MCF 10A (cell line): Measurements from ENCODE around the gene SUGP2. TPM values are rescaled to one million over a fixed set of nuclear protein-coding genes. Genes with fewer than 3 reads are reported as not detected.

Experiments used
- BruUV-seq: library from RNA; stranded (reverse); fragments of 400-500 nt; replicated peaks from 2 replicates; lab custom pipeline; 2021; lab: Mats Ljungman, UMichigan
- CTCF ChIA-PET: fragments of 300-600 bp; sonication (Branson Sonifier 250); formaldehyde crosslinking; extraction: SDS; loops from one replicate; lab custom pipeline; 2021; ENCODE audit warnings: antibody characterized with exemption, inconsistent platforms; lab: Yijun Ruan, JAX
- POLR2A ChIA-PET: fragments of 300-600, 350-650 bp; sonication (Branson Sonifier 250); formaldehyde crosslinking; extraction: SDS; loops from one replicate; lab custom pipeline; 2020; ENCODE audit warnings: antibody characterized with exemption, inconsistent platforms; lab: Yijun Ruan, JAX
- DNase-seq: peaks from one replicate; pipeline ENCODE4 v3.0.0-alpha.2; 2018; ENCODE audit not compliant: unreplicated experiment
- H3K27ac Mint-ChIP-seq: one replicate; pipeline ENCODE4 v1.8.0; 2022; ENCODE audit warnings: mild to moderate bottlenecking, low read depth, mixed read lengths; ENCODE audit not compliant: unreplicated experiment
- H3K27me3 Mint-ChIP-seq: one replicate; pipeline ENCODE4 v1.8.0; 2022; ENCODE audit warnings: mixed read lengths; ENCODE audit not compliant: insufficient read depth, unreplicated experiment
- H3K36me3 Mint-ChIP-seq: one replicate; pipeline ENCODE4 v1.8.0; 2022; ENCODE audit warnings: mild to moderate bottlenecking, moderate library complexity, mixed read lengths; ENCODE audit not compliant: insufficient read depth, unreplicated experiment
- H3K4me1 Mint-ChIP-seq: one replicate; pipeline ENCODE4 v1.8.0; 2022; ENCODE audit warnings: mixed read lengths; ENCODE audit not compliant: insufficient read depth, unreplicated experiment
- H3K4me3 Mint-ChIP-seq: one replicate; pipeline ENCODE4 v1.8.0; 2022; ENCODE audit warnings: mild to moderate bottlenecking, moderate library complexity, mixed read lengths; ENCODE audit not compliant: unreplicated experiment
- H3K9me3 Mint-ChIP-seq: one replicate; pipeline ENCODE4 v1.8.0; 2022; ENCODE audit warnings: mixed read lengths; ENCODE audit not compliant: unreplicated experiment
- intact Hi-C: fragments of 100-400 bp; cut with micrococcal nuclease; formaldehyde crosslinking; loops from 2 replicates; pipeline ENCODE4 v1.14.1; 2022
- total RNA-seq: library from RNA; stranded (reverse); gene quantifications from 2 replicates; pipeline ENCODE4 v1.2.3, GENCODE V29; 2022
- TF ChIP-seq, protein P1 (sequence below): fragments of 200-600 bp; IDR thresholded peaks from one replicate; pipeline ENCODE4 v1.8.0; 2022; ENCODE audit warnings: antibody characterized with exemption, mild to moderate bottlenecking; ENCODE audit not compliant: unreplicated experiment

SUGP2 gene
- total RNA-seq, 1 experiment from 2014 or later = 69.1 TPM

DNA sequence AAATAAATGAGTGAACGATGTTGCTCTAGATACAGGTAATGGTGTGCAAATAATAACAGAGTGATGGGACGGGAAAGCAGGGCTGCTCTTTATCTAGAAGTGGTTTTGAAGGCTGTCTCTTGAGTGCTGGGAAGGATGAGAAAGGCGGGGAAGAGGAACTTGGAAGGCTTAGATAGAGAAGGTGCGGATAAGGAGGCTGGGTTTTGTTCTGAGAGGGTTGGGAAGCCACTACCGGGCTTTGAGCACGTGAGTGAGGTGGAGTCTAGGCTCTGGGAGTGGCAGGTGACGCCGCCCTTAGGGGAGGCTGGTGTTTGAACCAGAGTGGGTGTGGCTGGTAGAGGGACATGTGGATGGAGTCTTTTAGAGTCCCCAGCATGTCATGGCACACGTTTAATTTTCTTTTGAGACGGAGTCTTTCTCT, 897 bp upstream of the SUGP2 start:
- intact Hi-C loops = no loop called here
- Mint-ChIP-seq H3K27me3 (no peaks in the 10 kb centered on the region), H3K36me3 (peaks cover 44% of the 10 kb centered on the region), H3K27ac (peak overlapping the region; percentile 56), H3K4me3 (peak overlapping the region; percentile 78), H3K4me1 (peaks cover 6% of the 10 kb centered on the region), H3K9me3 (no peaks in the 10 kb centered on the region)
- peak; percentile 90 for DNase-seq
- TF ChIP-seq, protein P1, sequence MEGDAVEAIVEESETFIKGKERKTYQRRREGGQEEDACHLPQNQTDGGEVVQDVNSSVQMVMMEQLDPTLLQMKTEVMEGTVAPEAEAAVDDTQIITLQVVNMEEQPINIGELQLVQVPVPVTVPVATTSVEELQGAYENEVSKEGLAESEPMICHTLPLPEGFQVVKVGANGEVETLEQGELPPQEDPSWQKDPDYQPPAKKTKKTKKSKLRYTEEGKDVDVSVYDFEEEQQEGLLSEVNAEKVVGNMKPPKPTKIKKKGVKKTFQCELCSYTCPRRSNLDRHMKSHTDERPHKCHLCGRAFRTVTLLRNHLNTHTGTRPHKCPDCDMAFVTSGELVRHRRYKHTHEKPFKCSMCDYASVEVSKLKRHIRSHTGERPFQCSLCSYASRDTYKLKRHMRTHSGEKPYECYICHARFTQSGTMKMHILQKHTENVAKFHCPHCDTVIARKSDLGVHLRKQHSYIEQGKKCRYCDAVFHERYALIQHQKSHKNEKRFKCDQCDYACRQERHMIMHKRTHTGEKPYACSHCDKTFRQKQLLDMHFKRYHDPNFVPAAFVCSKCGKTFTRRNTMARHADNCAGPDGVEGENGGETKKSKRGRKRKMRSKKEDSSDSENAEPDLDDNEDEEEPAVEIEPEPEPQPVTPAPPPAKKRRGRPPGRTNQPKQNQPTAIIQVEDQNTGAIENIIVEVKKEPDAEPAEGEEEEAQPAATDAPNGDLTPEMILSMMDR = no peak
- ChIA-PET CTCF (interaction anchor here (1.1 kb wide), 1 partner anchor 39 kb away, joined by 4 read pairs; no protein-coding TSS in a partner anchor), POLR2A (no interaction called here)
- BruUV-seq = TSS peak; percentile 59

DNA sequence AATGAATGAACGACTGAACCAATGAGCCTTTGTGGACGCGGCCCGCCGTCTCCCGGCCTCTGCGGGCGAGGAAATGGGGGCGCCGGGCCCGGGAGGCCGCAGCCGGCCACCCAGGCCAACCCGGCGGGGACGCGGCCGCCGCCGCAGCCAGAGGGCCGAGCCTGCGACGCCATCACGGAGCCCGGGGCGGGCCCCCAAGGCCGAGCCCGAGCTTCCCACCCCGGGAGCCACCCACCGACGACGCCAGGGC, 216 bp downstream of the SUGP2 start:
- H3K27ac Mint-ChIP-seq = no peak overlapping the region
- H3K4me3 Mint-ChIP-seq = peak overlapping the region; percentile 78
- BruUV-seq = no TSS peak
- peaks cover 44% of the 10 kb centered on the region for H3K36me3 Mint-ChIP-seq
- intact Hi-C loops = no loop called here
- no peaks in the 10 kb centered on the region for H3K9me3 Mint-ChIP-seq
- no peaks in the 10 kb centered on the region for H3K27me3 Mint-ChIP-seq
- no peak for DNase-seq
- peaks cover 6% of the 10 kb centered on the region for H3K4me1 Mint-ChIP-seq
- POLR2A ChIA-PET = no interaction called here
- TF ChIP-seq, protein P1 = no peak
- CTCF ChIA-PET = interaction anchor here (0.9 kb wide), 1 partner anchor 13 kb away, joined by 3 read pairs; no protein-coding TSS in a partner anchor

DNA sequence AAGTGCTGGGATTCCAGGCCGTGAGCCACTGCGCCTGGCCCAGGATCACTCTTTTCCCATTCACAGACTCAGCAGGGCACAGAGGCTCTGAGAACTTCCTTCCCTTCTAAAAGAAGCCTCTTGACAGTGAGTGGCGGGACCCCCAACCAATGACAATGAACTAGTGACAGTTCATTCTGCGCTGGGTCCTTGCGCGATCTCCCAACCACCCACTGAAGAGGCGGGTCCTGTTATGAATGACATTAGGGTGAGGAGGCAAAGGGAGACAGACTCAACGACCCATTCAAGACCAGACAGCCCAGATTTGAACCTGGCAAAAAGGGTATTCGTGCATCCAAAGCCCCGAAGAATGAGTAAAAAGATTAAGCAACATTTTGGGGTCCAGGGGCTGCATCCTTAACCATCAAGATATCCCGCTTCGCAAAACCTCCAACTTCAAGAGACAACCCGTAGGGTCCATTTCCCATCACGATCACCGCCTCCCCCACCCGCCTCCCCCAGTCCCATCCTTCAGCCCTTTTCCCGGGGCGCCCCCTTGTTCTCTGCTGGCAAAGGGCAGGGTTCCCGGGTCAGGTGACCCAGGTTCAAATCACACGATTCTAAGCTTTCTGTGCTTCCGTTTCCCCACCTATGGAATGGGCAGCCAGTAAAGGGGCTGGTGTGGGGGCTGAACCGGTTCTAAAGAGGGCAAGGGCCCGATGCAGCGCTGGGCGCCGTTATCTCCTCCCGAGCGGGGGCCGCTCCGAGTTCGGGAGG, 719 bp downstream of the SUGP2 start:
- CTCF ChIA-PET = interaction anchor here (0.6 to 0.9 kb wide), 2 partner anchors 12 to 68 kb away, joined by 3 read pairs; no protein-coding TSS in a partner anchor
- BruUV-seq = TSS peak; percentile 40
- H3K36me3 Mint-ChIP-seq = peaks cover 46% of the 10 kb centered on the region
- H3K27me3 Mint-ChIP-seq = no peaks in the 10 kb centered on the region
- TF ChIP-seq, protein P1 = no peak
- H3K9me3 Mint-ChIP-seq = no peaks in the 10 kb centered on the region
- intact Hi-C loops = no loop called here
- peak overlapping the region; percentile 66 for H3K27ac Mint-ChIP-seq
- DNase-seq = peak; percentile 13
- peak overlapping the region; percentile 78 for H3K4me3 Mint-ChIP-seq
- peaks cover 6% of the 10 kb centered on the region for H3K4me1 Mint-ChIP-seq
- POLR2A ChIA-PET = no interaction called here

DNA sequence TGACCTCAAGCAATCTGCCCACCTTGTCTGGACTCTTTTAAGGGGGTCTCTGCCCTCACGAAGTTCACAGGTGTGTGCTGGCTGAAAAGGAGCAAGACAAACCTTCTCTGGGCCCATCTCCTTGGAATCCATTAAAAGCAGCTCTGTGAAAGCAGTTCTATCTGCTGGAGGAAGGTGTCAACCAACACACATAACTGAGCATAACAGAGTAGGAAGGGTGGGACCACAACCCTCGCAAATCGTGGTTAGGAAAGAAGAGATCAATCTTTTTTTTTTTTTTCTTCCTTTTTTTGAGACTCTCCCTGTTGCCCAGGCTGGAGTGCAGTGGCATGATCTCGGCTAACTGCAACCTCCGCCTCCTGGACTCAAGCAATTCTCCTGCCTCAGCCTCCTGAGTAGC, 1.4 kb downstream of the SUGP2 start:
- Mint-ChIP-seq H3K27ac (no peak overlapping the region), H3K36me3 (peaks cover 53% of the 10 kb centered on the region), H3K27me3 (no peaks in the 10 kb centered on the region), H3K4me3 (peak overlapping the region; percentile 78), H3K4me1 (peaks cover 11% of the 10 kb centered on the region), H3K9me3 (no peaks in the 10 kb centered on the region)
- POLR2A ChIA-PET = no interaction called here
- CTCF ChIA-PET = interaction anchor here (0.6 to 0.8 kb wide), 4 partner anchors 9 to 535 kb away, joined by 3 to 5 read pairs (median 4); no protein-coding TSS in a partner anchor
- intact Hi-C loops = no loop called here
- no TSS peak for BruUV-seq
- DNase-seq = no peak
- TF ChIP-seq, protein P1 = no peak
